Inflammatory macrophage (primary cell): ENCODE results near the gene PMPCB.
"Not testable (repeated sequence)": the region's sequence is repeated elsewhere in the genome, so short reads cannot be mapped to it uniquely, and the experiment has no call there.

Experiments
- DNase-seq, 2 donors: peaks; one replicate each; pipeline ENCODE4 v3.0.0-alpha.2; 2020 to 2022
- total RNA-seq, 18 experiments: gene quantifications; one replicate each; lab custom pipeline; 2026; ENCODE audit warnings: mixed read lengths in 6 of 18, inconsistent platforms in 2 of 18; lab: John Stamatoyannopoulos, UW

PMPCB gene, protein sequence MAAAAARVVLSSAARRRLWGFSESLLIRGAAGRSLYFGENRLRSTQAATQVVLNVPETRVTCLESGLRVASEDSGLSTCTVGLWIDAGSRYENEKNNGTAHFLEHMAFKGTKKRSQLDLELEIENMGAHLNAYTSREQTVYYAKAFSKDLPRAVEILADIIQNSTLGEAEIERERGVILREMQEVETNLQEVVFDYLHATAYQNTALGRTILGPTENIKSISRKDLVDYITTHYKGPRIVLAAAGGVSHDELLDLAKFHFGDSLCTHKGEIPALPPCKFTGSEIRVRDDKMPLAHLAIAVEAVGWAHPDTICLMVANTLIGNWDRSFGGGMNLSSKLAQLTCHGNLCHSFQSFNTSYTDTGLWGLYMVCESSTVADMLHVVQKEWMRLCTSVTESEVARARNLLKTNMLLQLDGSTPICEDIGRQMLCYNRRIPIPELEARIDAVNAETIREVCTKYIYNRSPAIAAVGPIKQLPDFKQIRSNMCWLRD
- total RNA-seq: 30.0 to 73.4 (median 59.3) reads per million in 18 experiments

DNA sequence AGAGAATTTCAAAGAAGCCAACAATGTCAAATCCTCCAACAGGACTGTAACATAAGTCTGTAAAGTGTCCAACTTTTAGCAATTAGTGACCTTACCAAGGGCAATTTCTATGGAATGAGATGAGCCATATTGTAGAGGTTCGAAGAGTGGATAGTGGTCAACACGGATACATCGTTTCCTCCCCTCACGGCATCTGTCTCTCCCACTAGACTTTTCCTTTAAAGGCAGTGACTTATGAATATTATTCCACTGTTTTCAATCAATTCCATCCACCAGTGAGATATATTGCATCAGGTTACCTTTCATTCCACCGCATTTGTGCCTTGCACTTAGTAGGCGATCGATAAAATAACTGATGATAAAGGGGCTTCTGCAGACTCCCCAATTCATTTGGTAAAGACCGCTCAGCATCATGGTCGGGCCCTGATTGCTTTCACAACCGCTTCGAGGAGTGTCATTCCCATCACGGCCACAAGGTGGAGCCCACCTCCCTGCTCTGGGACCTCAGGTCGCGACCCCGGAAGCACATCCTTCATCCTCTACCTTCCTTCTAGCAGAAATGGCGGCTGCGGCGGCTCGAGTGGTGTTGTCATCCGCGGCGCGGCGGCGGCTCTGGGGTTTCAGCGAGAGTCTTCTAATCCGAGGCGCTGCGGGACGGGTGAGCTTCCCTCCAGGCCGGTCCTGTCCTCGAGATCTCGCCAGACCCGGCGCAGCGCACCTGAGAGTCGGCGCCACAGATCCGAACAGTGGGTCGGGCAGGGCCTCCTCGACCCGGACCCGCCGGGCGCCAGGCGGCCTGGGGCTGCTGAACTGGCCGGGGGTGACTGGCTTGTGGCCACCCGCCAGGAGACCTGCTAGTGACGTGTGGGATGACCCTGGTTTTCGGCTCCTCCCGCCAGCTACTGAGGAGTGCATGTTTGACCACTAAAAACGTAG lies at the start of gene PMPCB:
PMPCB (plus strand) TSS at position 535 of the 936 bp plus-strand sequence; CDS start at position 560, 25 bp downstream.
- peak; percentile 94 to 95 for DNase-seq

DNA sequence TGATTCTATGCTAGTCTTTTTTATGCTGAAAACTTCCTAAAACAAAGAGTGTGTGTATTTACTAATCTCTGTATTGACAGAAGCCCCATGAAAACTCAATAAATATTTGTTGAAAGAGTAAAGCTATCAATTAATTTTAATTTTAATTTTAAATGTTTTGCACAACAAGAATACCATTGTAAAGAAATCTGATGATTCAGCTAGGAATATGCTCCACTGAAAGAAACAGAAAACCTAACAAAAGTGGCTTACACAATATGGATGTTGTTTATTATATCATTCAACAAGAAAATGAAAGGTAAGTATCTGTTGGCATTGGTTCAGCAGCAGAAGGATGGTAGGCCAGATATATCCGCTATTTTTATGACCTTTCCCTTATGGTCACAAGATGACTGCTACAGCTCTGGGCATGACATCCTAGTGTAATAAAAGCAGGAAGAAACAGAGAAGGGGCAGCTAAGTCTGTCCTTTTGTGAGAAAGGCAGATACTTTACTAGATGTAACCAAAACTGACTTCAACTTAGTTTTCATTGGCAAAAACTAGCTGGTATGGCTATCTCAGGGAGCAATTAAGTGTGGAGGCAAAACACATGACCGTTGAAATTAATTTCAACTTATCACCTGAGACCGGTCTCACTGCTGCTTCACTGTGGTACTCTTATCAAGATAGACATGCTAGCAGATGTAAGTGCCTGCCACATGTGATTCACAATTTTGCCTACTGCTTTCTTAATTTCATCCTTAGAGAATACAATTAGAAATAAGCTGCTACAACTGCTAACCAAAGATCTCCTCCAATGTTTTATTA lies 43.3 kb upstream of the PMPCB start:
- DNase-seq: not testable (repeated sequence)

DNA sequence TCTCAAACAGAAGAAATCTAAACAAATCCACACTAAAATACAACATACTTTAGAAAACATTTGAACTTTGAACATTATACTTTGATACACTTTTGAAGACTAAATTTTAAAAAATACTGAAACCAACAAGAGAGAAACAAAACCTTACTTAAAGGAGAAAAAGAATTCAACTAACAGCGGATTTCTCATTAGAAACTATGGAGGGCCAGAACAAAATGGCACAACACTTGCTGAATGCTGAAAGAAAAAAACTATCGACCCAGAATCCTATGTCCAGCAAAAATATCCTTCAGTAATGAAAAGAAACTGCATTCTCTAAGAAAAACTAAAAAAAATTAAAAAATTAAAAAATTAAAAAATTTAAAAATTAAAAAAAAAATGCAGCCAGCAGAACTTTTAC lies 33.2 kb upstream of the PMPCB start:
- DNase-seq: not testable (repeated sequence)

DNA sequence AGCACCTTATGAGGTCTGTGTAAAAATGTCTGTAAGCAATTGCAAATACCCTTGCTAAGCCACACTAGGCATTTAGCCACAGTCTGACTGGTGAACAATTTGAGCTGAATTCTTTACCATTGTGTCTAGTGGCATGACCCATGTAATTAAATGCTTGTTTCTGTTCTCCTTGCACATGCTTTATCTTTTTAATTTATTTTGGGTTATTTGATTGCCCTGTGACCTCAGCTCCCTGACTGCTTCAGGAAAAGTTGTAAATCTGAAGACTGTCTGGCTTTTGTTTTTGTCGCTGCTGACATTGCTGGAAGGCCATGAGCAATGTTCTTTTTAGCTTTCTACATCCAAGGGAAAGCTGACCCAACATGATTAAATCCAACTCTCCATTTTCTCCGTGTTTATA lies 31.0 kb upstream of the PMPCB start:
- DNase-seq: not testable (repeated sequence)

DNA sequence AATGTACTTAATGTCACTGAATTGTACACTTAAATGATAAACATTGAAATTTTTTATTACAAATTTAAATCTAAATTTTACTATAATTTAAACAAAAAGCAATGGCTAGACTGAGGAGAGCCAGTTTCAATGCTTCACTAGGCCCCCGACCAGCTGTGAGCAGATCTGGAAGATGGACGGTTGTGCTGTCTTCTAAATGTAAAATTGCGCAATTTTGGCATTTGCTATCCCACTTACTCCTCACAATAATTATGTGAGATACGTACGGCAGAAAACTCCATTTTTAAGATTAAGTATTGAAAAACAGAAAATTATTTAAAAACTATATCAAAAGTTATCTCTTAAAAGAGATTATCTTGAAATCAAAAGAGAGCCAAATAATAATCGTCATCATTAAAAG lies 23.9 kb upstream of the PMPCB start:
- DNase-seq: not testable (repeated sequence)

DNA sequence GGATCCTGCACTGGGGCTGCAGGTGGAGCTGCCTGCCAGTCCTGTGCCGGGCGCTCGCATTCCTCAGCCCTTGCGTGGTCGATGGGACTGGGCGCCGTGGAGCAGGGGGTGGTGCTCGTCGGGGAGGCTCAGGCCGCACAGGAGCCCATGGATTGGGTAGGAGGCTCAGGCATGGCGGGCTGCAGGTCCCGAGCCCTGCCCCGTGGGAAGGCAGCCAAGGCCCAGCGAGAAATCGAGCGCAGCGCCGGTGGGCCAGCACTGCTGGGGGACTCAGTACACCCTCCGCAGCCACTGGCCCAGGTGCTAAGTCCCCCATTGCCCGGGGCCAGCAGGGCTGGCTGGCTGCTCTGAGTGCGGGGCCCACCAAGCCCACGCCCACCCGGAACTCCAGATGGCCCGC lies 22.4 kb upstream of the PMPCB start:
- not testable (repeated sequence) for DNase-seq

DNA sequence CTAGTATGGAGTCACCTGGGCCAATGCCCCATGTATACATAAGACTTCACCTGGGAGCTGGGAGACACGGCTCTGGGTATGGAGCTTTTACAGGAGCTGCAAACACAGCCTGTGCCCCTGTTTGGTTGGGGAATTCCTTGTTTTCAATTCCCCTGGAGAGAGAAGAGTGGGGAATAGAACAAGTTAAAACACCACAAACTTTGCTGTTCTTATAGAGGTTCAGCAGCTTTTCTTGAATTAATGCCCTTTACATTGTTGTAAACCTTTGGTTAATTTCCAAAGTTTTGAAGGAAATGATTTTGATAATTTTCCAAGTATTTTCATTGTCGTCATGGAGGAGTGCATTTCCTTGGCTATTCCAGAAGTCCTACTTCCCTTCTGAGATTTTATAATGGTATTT lies 19.0 kb upstream of the PMPCB start:
- DNase-seq: not testable (repeated sequence)

DNA sequence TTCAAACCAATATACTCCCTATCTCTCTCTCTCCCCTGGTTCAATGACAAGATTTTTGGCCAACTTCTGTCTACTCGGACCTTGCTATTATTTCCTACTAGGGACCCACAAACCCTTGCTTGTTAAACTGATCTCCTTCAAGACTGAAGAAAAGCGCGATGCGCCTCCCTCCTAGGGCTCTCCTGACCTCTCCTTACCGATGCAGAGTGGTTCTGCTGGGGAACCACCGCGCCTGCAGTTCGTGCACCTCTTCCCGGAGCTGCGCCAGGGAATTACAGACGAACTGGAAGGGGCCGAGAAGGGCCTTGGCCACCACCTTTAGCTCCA lies 17.6 kb upstream of the PMPCB start:
- not testable (repeated sequence) for DNase-seq

DNA sequence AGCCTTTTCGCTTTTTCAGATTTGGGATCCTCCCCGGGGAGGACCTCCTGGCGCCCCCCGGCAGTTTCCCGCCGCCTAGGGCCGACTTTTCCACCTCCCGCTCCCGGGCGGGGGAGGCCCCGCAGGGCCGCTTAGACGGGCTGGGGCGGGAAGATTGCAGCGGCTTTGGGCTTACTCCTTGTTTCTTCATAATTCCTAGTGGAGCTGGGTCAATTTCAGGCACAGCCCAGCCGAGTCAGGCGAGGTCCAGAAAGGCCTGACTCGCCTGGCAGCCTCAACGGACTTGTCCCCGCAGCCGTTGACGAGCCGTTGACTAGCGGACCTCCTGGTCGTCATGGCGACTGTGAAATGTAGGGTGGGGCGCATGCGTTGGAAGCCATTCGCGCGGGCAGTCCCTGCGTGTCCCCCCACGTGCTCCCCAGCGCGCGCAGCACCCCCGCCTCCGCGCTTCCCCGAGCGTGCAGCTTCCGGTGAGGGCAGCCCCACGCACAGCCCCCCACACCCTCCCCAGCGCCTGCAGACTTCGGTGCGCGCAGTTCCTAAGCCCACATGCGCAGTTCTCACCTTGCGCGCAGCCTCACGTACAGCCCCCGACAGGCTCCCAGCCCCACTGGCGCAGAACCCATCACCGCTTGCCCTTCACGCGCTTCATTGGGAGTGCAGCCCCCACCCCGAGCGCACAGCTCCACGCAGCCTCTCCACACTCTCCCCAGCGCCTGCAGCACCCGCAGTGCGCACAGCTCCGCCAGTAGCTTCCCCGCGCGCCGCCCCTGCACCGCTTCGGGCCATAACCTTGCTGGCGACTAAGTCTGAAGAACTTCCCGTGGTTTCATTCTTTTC lies 17.1 kb upstream of the PMPCB start:
- DNase-seq: peak; percentile 60 to 62

DNA sequence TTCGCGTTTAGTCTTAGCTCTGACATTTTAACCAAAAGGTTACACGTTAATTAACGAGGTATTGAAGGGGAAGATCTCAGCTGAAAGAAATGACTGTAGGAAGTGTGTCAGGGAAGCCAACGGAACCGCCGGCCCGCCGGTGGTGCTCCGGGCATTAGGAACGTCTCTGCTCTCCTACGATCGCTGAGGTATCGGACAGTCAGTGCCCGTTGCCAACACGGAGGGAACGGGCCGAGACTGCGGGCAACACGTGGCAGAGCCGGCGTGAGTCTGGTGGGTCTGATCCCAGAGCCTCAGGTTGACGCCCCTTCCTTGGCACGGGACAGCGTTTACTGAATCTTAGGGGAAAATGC lies 16.5 kb upstream of the PMPCB start:
- DNase-seq: not testable (repeated sequence)

DNA sequence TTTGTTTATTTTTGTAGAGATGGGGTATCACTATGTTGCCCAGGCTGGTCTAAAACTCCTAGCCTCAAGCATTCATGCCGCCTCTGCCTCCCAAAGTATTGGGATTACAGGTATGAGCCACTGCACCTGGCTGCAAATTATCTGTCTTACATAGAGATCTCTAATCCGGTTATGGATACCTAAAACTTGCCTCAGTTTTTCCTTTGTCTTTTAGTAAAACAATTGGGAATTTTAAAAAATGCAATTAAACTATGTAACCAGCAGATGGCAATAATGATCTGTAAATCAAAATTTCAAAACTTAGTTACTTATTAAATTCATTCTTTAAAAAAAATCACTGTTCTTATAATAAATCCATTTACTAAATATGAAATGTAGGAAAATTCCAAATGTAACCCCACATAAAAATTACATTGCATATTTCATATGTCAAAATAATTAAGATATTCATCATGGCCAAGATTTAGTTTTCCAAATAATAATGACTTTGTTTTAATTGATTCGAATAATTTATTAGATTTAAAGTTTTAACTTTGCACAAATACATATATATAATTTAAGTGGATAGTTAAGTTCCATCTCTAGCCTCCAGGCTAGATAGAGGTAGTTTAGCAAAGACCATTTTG lies 14.3 kb upstream of the PMPCB start:
- not testable (repeated sequence) for DNase-seq

DNA sequence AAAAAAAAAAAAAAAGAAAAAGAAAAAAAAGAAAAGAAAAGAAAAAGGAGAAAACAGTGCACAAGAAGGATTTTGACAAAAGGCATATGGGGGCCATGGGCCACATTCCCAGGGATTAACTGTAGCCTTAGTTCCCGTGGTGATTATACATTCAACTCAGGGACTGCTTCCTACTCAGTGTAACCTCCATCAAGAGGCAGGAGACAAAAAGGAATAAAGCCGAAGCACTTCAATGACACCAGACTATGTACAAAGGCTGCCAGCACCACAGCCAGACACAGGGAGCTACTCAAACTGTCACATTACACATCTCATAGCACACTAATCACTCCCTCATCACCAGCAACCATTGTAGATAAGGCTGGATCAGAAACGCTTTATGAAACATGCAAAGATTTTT lies 5.1 kb upstream of the PMPCB start:
- DNase-seq: no peak

DNA sequence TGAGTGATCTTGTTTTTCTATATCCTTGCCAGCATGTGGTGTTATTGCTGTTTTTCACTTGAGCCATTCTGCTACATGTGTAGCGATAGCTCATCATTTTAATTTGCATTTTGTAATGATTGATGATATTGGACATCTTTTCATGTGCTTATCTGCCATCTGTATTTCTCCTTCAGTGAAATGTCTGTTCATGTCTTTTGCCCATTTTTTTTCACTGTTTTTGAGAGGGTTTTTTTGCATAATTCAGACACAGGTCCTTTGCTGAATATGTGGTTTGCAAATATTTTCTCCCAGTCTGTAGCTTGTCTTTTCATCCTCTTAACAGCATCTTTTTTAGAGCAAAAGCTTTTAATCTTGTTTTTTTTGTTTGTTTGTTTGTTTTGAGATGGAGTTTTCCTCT lies 3.7 kb upstream of the PMPCB start:
- DNase-seq: no peak

DNA sequence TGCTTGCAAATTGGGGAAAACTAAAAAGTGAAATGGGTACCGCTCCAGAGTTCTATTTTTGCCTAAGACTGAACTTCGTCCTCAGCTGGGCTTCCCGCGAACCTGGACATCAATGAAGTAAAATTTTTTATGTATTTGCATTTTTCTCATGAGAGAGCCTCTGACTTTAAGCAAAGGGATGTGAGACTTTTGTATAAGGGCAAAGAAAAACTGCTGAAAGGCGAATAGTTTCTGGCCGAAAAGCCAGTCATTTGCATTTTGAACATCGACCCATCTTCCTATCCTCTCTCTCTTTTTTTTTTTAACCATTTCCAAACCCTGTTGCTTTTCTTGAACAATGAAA lies 573 bp downstream of the PMPCB start:
- no peak for DNase-seq

DNA sequence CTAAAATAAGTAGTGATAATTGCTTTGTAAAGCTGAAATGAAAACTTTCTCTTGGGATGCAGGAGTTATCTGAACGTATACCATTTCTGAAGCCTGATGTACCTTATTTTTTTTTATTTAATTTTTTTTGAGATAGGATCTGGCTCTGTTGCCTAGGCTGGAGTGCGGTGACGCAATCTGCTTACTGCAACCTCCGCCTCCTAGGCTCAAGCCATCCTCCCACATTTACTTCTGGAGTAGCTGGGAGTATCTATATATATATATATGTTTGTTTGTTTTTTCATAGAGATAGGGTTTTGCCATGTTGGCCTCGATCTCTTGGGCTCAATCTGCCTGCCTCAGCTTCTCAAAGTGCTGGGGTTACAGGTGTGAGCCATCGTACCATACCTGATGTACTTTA lies 2.4 kb downstream of the PMPCB start:
- no peak for DNase-seq

DNA sequence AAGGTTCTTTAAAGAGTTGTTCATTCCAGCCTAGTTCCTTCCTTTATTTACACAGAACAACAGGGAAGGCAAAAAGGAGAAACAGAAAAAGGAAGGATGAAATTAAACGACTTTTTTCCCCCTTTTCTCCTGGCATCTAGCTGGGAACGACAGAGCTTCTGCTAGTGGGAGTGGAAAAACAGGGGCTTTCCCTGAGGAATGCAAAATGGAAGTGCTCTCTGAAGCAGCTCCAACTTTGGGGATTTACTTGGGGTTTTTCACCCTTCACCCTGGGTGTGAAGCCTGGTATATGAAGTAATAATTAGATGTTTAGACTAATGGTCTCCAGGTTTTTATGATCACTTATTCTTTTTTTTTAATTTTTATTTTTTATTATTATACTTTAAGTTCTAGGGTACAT lies 4.2 kb downstream of the PMPCB start:
- no peak for DNase-seq

DNA sequence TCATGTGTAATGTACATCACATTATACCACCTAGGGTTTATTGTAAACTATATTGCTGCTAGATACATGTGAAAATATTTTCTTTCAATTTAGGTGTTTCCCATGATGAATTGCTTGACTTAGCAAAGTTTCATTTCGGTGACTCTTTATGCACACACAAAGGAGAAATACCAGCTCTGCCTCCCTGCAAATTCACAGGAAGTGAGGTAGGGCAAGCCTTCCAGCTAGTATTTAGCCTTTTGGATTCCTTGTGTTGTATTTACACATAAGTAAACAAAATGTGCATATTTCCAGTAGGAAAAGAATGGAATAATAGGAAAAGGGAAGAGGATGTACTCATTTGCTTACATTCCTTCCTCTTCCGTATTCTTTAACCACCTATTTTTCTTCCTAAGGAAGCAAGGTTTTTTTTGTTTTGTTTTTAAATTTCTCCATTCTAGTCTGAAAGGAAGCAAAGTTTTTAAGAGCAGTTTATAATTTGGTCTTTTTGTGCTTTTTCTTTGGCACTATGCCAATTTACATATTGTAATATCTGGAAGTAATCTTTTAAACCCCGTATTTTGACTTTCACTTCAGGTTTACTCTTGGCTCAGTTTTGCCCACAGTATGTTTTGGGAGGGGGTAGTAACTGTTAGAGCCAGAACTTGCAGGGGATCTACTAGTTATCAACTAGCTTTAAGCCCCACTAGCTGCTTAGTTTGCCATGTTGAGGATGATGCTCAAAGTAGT lies 10.4 kb downstream of the PMPCB start:
- DNase-seq: no peak

DNA sequence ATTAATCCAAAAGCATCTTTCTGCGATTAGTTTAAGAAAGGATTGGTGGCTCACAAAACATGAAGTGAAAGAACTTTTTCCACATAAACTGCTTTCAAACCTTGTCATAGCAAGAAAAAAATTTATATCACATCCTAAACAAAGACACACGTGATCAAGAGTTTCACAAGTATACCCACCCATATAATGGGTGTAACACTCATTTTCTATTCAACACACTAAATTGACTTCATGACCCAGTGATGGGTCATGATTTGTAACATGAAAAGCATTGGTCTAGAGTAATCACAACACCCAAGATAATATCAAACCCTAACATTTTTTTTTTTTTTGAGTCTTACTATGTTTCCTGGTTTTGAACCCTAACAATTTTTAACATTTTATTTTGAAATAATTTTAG lies 17.6 kb downstream of the PMPCB start:
- DNase-seq: no peak

DNA sequence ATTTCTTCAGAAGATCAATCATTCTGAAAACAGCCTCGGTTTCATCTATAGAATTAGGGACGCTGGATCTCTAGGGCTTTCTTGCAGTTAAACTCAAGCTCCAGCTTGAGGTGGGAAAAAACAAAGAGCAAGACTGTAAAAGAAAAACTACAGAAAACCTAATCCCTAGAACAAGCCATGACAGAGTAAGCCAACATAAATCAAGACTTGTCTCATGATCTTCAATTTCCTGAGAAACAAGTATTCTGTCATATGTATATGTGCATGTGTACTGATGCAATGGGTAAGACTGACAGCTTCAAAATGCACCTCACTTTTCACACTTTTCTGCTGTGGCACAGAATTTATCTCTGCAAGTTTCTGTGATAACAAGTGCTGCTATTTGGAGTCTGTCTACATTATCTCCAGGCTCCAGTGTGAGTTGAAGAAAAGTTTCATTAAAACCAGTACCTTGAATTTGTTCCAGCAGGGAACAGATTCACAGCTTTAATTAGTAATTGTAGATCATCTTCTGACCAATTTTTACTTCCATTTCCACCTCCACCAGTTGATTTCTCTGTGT lies 19.2 kb downstream of the PMPCB start:
- DNase-seq: no peak

DNA sequence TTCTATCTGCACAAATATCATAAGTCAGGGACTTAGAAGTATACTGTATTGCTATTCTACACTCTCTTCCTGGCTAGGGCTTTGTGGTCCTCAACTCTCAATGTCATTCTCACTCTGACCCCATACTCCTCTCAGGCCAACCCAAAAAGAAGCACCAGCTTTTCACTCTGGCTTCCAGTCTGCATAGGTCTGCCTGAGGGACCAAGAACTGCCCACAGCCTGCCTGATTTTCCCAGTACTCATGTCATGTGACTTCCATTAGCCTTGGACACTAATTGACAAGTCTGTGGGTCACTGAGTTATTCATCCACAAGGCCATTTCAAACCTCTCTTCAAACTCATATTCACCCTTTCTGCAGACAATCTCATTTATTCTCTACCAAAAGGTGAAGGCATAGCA lies 19.8 kb downstream of the PMPCB start:
- no peak for DNase-seq
